ENCODE results near the gene WDR64. TPM values are rescaled to one million over a fixed set of nuclear protein-coding genes. Genes with fewer than 3 reads are reported as not detected.

The WDR64 gene
- total RNA-seq, 2 donors from 2014 or later = not detected

GRCh38 chr1:241827264-241827663 is 175.2 kb downstream of the WDR64 start:
- Histone ChIP-seq H3K36me3 (ENCODE audit: control insufficient read depth, insufficient read depth, low read length) (no peaks in the 10 kb centered on the region), H3K9ac (ENCODE audit: extremely low read depth, low read length, poor library complexity, severe bottlenecking) (no peak overlapping the region), H3K4me1 (ENCODE audit: control insufficient read depth, insufficient read depth, low read length) (no peaks in the 10 kb centered on the region), H3K27me3 (ENCODE audit: control insufficient read depth, insufficient read depth, low read length, poor library complexity, severe bottlenecking) (peaks cover 6% of the 10 kb centered on the region), H3K9me3 (ENCODE audit: control insufficient read depth, low read length) (no peaks in the 10 kb centered on the region), H3K4me3 (ENCODE audit: low read length) (no peak overlapping the region), H3K27ac (ENCODE audit: low read depth, low read length) (no peak overlapping the region)
- Mint-ChIP-seq H3K36me3 (ENCODE audit: low read depth) (no peaks in the 10 kb centered on the region), H3K4me1 (no peaks in the 10 kb centered on the region), H3K4me3 (no peak overlapping the region), H3K9me3 (no peaks in the 10 kb centered on the region), H3K27me3 (ENCODE audit: insufficient read depth) (peaks cover 7% of the 10 kb centered on the region), H3K27ac (no peak overlapping the region)
- DNase-seq = no peak
- no peak for TF ChIP-seq CTCF (conservative IDR thresholded peaks at IDR 0.05)
- WGBS, 2 experiments (ENCODE audit: insufficient coverage in 1 of 2, insufficient read length in 1 of 2) = 96 to 100% methylated on average over 1 to 2 of the region's 2 CpGs

- Histone ChIP-seq H3K4me1 (ENCODE audit: control insufficient read depth, insufficient read depth, low read length) (no peaks in the 10 kb centered on the region), H3K9ac (ENCODE audit: extremely low read depth, low read length, poor library complexity, severe bottlenecking) (no peak overlapping the region), H3K36me3 (ENCODE audit: control insufficient read depth, insufficient read depth, low read length) (no peaks in the 10 kb centered on the region), H3K9me3 (ENCODE audit: control insufficient read depth, low read length) (no peaks in the 10 kb centered on the region), H3K27me3 (ENCODE audit: control insufficient read depth, insufficient read depth, low read length, poor library complexity, severe bottlenecking) (peaks cover 15% of the 10 kb centered on the region), H3K4me3 (ENCODE audit: low read length) (no peak overlapping the region), H3K27ac (ENCODE audit: low read depth, low read length) (no peak overlapping the region)
- no peaks in the 10 kb centered on the region for H3K9me3 Mint-ChIP-seq
- no peak for DNase-seq
- no peak overlapping the region for H3K4me3 Mint-ChIP-seq
- H3K27ac Mint-ChIP-seq = no peak overlapping the region
- 54 to 76% methylated on average over 1 to 3 of the region's 3 CpGs for WGBS, 2 experiments (ENCODE audit: insufficient coverage in 1 of 2, insufficient read length in 1 of 2)
- no peaks in the 10 kb centered on the region for H3K36me3 Mint-ChIP-seq (ENCODE audit: low read depth)
- H3K4me1 Mint-ChIP-seq = no peaks in the 10 kb centered on the region
- TF ChIP-seq CTCF (conservative IDR thresholded peaks at IDR 0.05) = no peak
- peaks cover 7% of the 10 kb centered on the region for H3K27me3 Mint-ChIP-seq (ENCODE audit: insufficient read depth)
Observed at GRCh38 chr1:241828463-241829021, 176.5 kb downstream of the WDR64 start.

- Histone ChIP-seq H3K36me3 (ENCODE audit: control insufficient read depth, insufficient read depth, low read length) (no peaks in the 10 kb centered on the region), H3K27ac (ENCODE audit: low read depth, low read length) (no peak overlapping the region), H3K9ac (ENCODE audit: extremely low read depth, low read length, poor library complexity, severe bottlenecking) (no peak overlapping the region), H3K9me3 (ENCODE audit: control insufficient read depth, low read length) (no peaks in the 10 kb centered on the region), H3K4me1 (ENCODE audit: control insufficient read depth, insufficient read depth, low read length) (no peaks in the 10 kb centered on the region), H3K27me3 (ENCODE audit: control insufficient read depth, insufficient read depth, low read length, poor library complexity, severe bottlenecking) (peaks cover 15% of the 10 kb centered on the region), H3K4me3 (ENCODE audit: low read length) (no peak overlapping the region)
- H3K27me3 Mint-ChIP-seq (ENCODE audit: insufficient read depth) = peaks cover 7% of the 10 kb centered on the region
- no peaks in the 10 kb centered on the region for H3K9me3 Mint-ChIP-seq
- no peak overlapping the region for H3K4me3 Mint-ChIP-seq
- no peaks in the 10 kb centered on the region for H3K4me1 Mint-ChIP-seq
- TF ChIP-seq CTCF (conservative IDR thresholded peaks at IDR 0.05) = no peak
- DNase-seq = no peak
- H3K36me3 Mint-ChIP-seq (ENCODE audit: low read depth) = no peaks in the 10 kb centered on the region
- no peak overlapping the region for H3K27ac Mint-ChIP-seq
Observed at GRCh38 chr1:241829468-241829867, 177.4 kb downstream of the WDR64 start.
